ENCODE data around the gene CYFIP1. TPM values are rescaled to one million over a fixed set of nuclear protein-coding genes. Genes with fewer than 3 reads are reported as not detected.

The CYFIP1 gene
- total RNA-seq, 1 experiment from 2014 or later: 112 TPM

DNA sequence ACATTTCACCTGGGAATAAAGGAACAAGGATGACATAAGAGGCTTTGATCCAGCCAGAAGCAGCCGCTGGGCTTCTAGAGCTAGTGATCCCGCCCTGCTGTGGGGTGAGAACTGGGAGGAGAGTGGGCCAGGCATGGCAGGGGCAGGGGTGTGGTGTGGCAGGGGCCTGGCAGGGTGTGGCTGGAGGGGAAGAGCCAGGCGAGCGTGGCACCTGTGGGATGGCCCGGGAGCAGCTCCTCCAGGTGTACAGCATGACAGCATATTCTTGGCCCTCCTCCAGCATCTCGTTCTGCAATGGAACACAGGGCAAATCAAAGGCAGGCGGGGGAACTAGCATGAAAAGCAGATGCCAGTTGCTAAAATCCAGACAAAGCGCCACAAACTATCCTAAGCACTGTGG lies 35.5 kb downstream of the CYFIP1 start:
- Histone ChIP-seq H3K27me3 (replicated peaks; ENCODE audit: insufficient read depth, low read depth, low read length, poor library complexity) (no peaks in the 10 kb centered on the region), H3K9me3 (ENCODE audit: low read depth, low read length, poor library complexity, severe bottlenecking) (no peaks in the 10 kb centered on the region), H3K36me3 (ENCODE audit: insufficient read depth, low read length, poor library complexity, severe bottlenecking) (peaks cover 21% of the 10 kb centered on the region), H3K27ac (ENCODE audit: low read depth, low read length, poor library complexity, severe bottlenecking) (no peak overlapping the region), H3K4me1 (ENCODE audit: insufficient read depth, low read length, poor library complexity, severe bottlenecking) (peaks cover 19% of the 10 kb centered on the region), H3K4me3 (ENCODE audit: low read depth, low read length, poor library complexity, severe bottlenecking) (no peak overlapping the region)
- BruUV-seq (replicated peaks): no TSS peak
- ChIA-PET CTCF (no interaction called here), POLR2A (ENCODE audit: low non-redundant PET) (no interaction called here)
- no peak for DNase-seq (ENCODE audit: low spot score)
- TF ChIP-seq, protein P1, sequence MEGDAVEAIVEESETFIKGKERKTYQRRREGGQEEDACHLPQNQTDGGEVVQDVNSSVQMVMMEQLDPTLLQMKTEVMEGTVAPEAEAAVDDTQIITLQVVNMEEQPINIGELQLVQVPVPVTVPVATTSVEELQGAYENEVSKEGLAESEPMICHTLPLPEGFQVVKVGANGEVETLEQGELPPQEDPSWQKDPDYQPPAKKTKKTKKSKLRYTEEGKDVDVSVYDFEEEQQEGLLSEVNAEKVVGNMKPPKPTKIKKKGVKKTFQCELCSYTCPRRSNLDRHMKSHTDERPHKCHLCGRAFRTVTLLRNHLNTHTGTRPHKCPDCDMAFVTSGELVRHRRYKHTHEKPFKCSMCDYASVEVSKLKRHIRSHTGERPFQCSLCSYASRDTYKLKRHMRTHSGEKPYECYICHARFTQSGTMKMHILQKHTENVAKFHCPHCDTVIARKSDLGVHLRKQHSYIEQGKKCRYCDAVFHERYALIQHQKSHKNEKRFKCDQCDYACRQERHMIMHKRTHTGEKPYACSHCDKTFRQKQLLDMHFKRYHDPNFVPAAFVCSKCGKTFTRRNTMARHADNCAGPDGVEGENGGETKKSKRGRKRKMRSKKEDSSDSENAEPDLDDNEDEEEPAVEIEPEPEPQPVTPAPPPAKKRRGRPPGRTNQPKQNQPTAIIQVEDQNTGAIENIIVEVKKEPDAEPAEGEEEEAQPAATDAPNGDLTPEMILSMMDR (conservative IDR thresholded peaks at IDR 0.05; ENCODE audit: low read depth, low read length): no peak
- no peak for TF ChIP-seq EZH2 (IDR thresholded peaks at IDR 0.05; ENCODE audit: borderline replicate concordance, low read depth, low read length, poor library complexity, severe bottlenecking)
- intact Hi-C loops (cut with micrococcal nuclease; ENCODE audit: unreplicated experiment): no loop called here

DNA sequence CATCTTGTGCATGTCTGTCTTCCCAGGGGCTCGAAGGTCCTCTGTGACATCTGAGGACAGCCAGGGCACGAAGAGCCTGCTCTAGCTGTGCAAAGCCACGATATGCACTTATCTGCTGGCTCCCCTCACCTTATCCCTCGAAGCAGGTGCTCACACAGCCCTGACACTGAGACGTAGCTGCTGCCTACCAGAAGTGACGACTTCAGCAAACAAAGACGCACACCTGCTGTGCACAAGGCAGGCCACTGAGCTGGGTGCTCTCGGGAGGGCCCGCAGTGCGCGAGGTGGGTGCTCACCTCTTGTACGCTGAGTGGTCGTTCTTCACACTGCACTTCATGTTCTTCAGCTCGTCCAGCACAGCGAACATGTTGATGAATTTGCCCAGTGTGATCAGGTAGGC lies 37.3 kb downstream of the CYFIP1 start:
- BruUV-seq (replicated peaks): no TSS peak
- Histone ChIP-seq H3K27ac (ENCODE audit: low read depth, low read length, poor library complexity, severe bottlenecking) (no peak overlapping the region), H3K4me3 (ENCODE audit: low read depth, low read length, poor library complexity, severe bottlenecking) (no peak overlapping the region), H3K27me3 (replicated peaks; ENCODE audit: insufficient read depth, low read depth, low read length, poor library complexity) (no peaks in the 10 kb centered on the region), H3K4me1 (ENCODE audit: insufficient read depth, low read length, poor library complexity, severe bottlenecking) (peaks cover 4% of the 10 kb centered on the region), H3K9me3 (ENCODE audit: low read depth, low read length, poor library complexity, severe bottlenecking) (no peaks in the 10 kb centered on the region), H3K36me3 (ENCODE audit: insufficient read depth, low read length, poor library complexity, severe bottlenecking) (peaks cover 28% of the 10 kb centered on the region)
- ChIA-PET CTCF (no interaction called here), POLR2A (ENCODE audit: low non-redundant PET) (no interaction called here)
- intact Hi-C loops (cut with micrococcal nuclease; ENCODE audit: unreplicated experiment): no loop called here
- no peak for DNase-seq (ENCODE audit: low spot score)
- TF ChIP-seq EZH2 (IDR thresholded peaks at IDR 0.05; ENCODE audit: borderline replicate concordance, low read depth, low read length, poor library complexity, severe bottlenecking): no peak
- TF ChIP-seq, protein P1 (conservative IDR thresholded peaks at IDR 0.05; ENCODE audit: low read depth, low read length): no peak

DNA sequence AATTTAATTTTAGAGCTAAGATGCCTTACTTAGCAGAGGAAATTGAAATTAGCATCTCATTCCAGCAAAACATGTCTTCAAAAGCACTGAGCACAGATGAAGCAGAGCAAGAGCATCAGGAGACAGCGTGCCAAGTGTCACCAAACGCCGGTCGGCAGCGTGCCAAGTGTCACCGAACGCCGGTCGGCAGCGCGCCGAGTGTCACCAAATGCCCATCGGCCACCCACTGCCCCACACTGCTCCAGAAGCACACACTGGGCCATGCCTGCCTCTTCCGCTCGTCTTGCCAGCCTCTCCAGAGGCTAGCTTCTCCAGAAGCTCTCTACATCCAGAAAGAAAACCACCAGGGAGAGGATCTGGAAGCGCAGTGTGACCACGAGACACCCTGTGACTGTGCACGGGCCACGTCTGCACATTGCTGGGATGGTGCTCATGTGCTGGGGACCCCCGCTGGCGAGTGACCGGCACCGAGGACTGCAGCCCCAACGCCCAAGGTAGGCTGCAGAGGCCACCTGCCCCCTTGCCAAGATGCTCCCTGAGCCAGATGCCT lies 37.8 kb downstream of the CYFIP1 start:
- H3K27me3 ChIP-seq (replicated peaks; ENCODE audit: insufficient read depth, low read depth, low read length, poor library complexity): no peaks in the 10 kb centered on the region
- POLR2A ChIA-PET (ENCODE audit: low non-redundant PET): no interaction called here
- H3K4me3 ChIP-seq (ENCODE audit: low read depth, low read length, poor library complexity, severe bottlenecking): no peak overlapping the region
- TF ChIP-seq, protein P1 (conservative IDR thresholded peaks at IDR 0.05; ENCODE audit: low read depth, low read length): no peak
- no peak for TF ChIP-seq EZH2 (IDR thresholded peaks at IDR 0.05; ENCODE audit: borderline replicate concordance, low read depth, low read length, poor library complexity, severe bottlenecking)
- no peaks in the 10 kb centered on the region for H3K9me3 ChIP-seq (ENCODE audit: low read depth, low read length, poor library complexity, severe bottlenecking)
- CTCF ChIA-PET: no interaction called here
- no peaks in the 10 kb centered on the region for H3K4me1 ChIP-seq (ENCODE audit: insufficient read depth, low read length, poor library complexity, severe bottlenecking)
- intact Hi-C loops (cut with micrococcal nuclease; ENCODE audit: unreplicated experiment): no loop called here
- H3K36me3 ChIP-seq (ENCODE audit: insufficient read depth, low read length, poor library complexity, severe bottlenecking): peaks cover 28% of the 10 kb centered on the region
- no TSS peak for BruUV-seq (replicated peaks)
- H3K27ac ChIP-seq (ENCODE audit: low read depth, low read length, poor library complexity, severe bottlenecking): no peak overlapping the region
- no peak for DNase-seq (ENCODE audit: low spot score)
